GM23248 (cell line): ENCODE results near the gene MCF2L. TPM values are rescaled to one million over a fixed set of nuclear protein-coding genes. Genes with fewer than 3 reads are reported as not detected.

Experiments
- DNase-seq: peaks from one replicate; pipeline ENCODE4 v3.0.0-alpha.2; 2015
- H2AFZ ChIP-seq: fragments of 200-600 bp; sonication (generic); 2 replicates; pipeline ENCODE4 v1.6.1; 2016; ENCODE audit warnings: antibody characterized with exemption
- H3F3A ChIP-seq: fragments of 200-600 bp; sonication (generic); 2 replicates; pipeline ENCODE4 v1.6.1; 2016; ENCODE audit warnings: mild to moderate bottlenecking, antibody characterized with exemption, mixed run types; ENCODE audit not compliant: insufficient read depth
- H3K27ac ChIP-seq: fragments of 200-600 bp; sonication (generic); 2 replicates; pipeline ENCODE4 v1.5.1; 2016; ENCODE audit warnings: mild to moderate bottlenecking
- H3K27me3 ChIP-seq: fragments of 200-600 bp; sonication (generic); replicated peaks from 2 replicates; pipeline ENCODE4 v1.6.1; 2016; ENCODE audit warnings: mild to moderate bottlenecking; ENCODE audit not compliant: insufficient read depth
- H3K36me3 ChIP-seq: fragments of 200-600 bp; sonication (generic); 2 replicates; pipeline ENCODE4 v1.6.1; 2016; ENCODE audit warnings: low read depth, mild to moderate bottlenecking
- H3K4me1 ChIP-seq: fragments of 200-600 bp; sonication (generic); 2 replicates; pipeline ENCODE4 v1.6.1; 2016; ENCODE audit warnings: mild to moderate bottlenecking; ENCODE audit not compliant: insufficient read depth
- H3K4me2 ChIP-seq: fragments of 200-600 bp; sonication (generic); one replicate; pipeline ENCODE4 v1.6.1; 2016; ENCODE audit warnings: mild to moderate bottlenecking; ENCODE audit not compliant: unreplicated experiment
- H3K4me3 ChIP-seq: fragments of 200-600 bp; sonication (generic); 2 replicates; pipeline ENCODE4 v1.5.1; 2016; ENCODE audit warnings: mild to moderate bottlenecking
- H3K79me2 ChIP-seq: fragments of 200-600 bp; sonication (generic); 2 replicates; pipeline ENCODE4 v1.6.1; 2016; ENCODE audit warnings: mild to moderate bottlenecking; ENCODE audit not compliant: insufficient read depth
- H3K9ac ChIP-seq: fragments of 200-600 bp; sonication (generic); 2 replicates; pipeline ENCODE4 v1.6.1; 2016; ENCODE audit warnings: mild to moderate bottlenecking
- H3K9me2 ChIP-seq: fragments of 200-600 bp; sonication (generic); 2 replicates; pipeline ENCODE4 v1.6.1; 2016; ENCODE audit warnings: mixed run types, mild to moderate bottlenecking, moderate library complexity; ENCODE audit not compliant: insufficient read depth
- H3K9me3 ChIP-seq: fragments of 200-600 bp; sonication (generic); one replicate; pipeline ENCODE4 v1.6.1; 2017; ENCODE audit warnings: low read depth
- H4K20me1 ChIP-seq: fragments of 200-600 bp; sonication (generic); 2 replicates; pipeline ENCODE4 v1.6.0; 2016; ENCODE audit not compliant: insufficient read depth
- EZH2 ChIP-seq: fragments of 200-600 bp; sonication (generic); IDR thresholded peaks from 2 replicates; pipeline ENCODE4 v1.6.1; 2018; ENCODE audit warnings: antibody characterized with exemption, mild to moderate bottlenecking; ENCODE audit not compliant: insufficient read depth, poor library complexity, severe bottlenecking
- EZH2phosphoT487 ChIP-seq: fragments of 200-600 bp; sonication (generic); IDR thresholded peaks from 2 replicates; pipeline ENCODE4 v1.6.1; 2018; ENCODE audit warnings: antibody characterized with exemption, moderate library complexity, mild to moderate bottlenecking, low read depth; ENCODE audit not compliant: insufficient read depth
- WGBS, 2 experiments: methylation state at CpG; one replicate each; pipeline ENCODE4 v1.1.6; 2015 to 2017; ENCODE audit warnings: low lambda C conversion rate in 2 of 2, low coverage in 1 of 2; ENCODE audit errors: missing lambda C conversion rate in 2 of 2; 5-methylcytosine and 5-hydroxymethylcytosine counted together
- in situ Hi-C: fragments of 300-500 bp; cut with MboI; formaldehyde crosslinking; loops from 2 replicates; pipeline ENCODE4 v1.15.0; 2020
- polyA plus RNA-seq: library from polyadenylated mRNA; unstranded; fragments of >200 nt; fragmentation: Nextera tagmentation; extraction: Ambion mirVana; gene quantifications from 2 replicates; pipeline ENCODE4 v1.2.1, GENCODE V29; 2016
- total RNA-seq: library from RNA; depleted of rRNA; stranded (reverse); fragments of >200 nt; shearing (Covaris generic); gene quantifications from 2 replicates; pipeline ENCODE4 v1.2.3, GENCODE V29; 2014

The MCF2L gene
- total and polyA plus RNA-seq, 2 experiments from 2014 or later: not detected

DNA sequence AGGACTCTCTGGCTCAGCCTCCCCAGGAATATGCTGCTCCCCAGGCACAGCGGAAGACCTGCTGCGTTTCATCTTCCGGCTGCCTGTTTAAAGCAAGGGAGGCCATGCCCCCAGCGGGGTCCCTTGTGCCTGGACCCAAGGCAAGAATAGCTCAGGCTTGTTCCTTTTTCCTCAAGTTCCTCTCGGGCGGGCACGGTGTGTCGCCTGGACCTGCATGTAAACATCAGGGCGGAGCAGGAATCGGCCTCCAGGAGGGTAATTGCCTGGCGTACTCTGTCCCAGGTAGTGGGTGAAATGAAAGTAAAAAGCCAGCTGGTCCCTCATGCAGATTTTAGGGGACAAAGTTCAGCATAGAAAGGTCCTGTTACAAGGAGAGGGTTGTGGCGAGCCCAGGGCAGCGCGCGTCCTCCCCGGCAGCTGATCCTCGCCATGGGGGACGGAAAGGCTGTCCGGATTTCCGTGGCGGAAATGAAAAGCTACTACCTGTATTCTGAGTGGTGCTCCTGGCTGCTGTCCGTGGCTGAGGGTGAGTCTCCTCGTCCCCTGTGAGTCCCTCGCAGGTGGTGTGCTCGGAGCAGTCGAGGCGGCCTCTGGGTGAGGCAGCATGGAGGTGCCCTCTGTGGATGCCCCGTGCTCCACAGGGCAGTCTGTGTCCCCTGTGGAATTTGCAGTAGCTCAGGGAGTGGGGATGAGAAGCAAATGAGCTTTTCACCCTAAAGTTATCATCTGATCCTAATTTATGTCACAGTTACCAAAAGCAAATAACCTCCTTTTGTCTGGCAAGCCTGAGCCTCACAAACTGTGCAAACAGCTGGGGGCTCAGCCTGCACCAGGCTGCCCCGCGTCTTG lies 16.2 kb downstream of the MCF2L start:
- WGBS, 2 experiments: 73 to 74% methylated on average over 30 of the region's 30 CpGs
- no peak overlapping the region for H3K27ac ChIP-seq
- no peaks in the 10 kb centered on the region for H3K9me2 ChIP-seq
- TF ChIP-seq EZH2 (no peak), EZH2phosphoT487 (no peak)
- H4K20me1 ChIP-seq: no peaks in the 10 kb centered on the region
- DNase-seq: no peak
- no peaks in the 10 kb centered on the region for H3K36me3 ChIP-seq
- no peaks in the 10 kb centered on the region for H3K9me3 ChIP-seq
- no peak overlapping the region for H3K9ac ChIP-seq
- no peak overlapping the region for H2AFZ ChIP-seq
- H3F3A ChIP-seq: no peaks in the 10 kb centered on the region
- in situ Hi-C loops: no loop called here
- H3K4me3 ChIP-seq: no peak overlapping the region
- no peak overlapping the region for H3K4me2 ChIP-seq
- H3K79me2 ChIP-seq: no peaks in the 10 kb centered on the region
- peaks cover 34% of the 10 kb centered on the region for H3K27me3 ChIP-seq
- H3K4me1 ChIP-seq: no peaks in the 10 kb centered on the region

DNA sequence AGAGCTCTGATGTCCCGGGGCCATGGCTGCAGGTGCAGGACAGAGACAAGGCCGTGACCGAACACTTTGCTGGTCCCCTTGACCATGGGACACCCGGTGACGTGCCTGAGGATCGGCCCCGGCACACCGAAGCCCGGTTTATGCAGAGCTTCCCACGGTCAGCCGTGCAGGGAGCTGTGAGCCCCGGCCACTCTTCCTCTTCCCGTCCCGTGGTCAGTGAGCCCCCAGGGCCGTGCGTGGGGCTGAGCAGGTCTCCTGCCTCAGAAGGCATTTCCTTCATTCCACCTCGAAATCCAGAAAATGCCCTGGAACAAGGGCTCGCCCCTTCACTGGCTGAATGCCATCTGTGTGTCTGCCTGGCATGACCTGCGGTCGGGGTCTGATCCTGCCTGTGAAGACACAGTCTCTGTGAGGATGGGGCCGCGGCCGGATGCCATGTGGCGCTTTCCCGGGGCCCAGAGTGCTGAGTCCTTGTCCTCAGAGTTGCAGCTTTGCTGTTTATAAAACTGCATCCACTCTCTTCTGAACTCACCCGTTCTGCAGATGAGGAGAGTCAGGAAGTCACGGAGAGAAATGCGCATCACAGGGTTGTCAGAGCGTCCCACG lies 16.9 kb downstream of the MCF2L start:
- Histone ChIP-seq H3K9ac (no peak overlapping the region), H3K36me3 (no peaks in the 10 kb centered on the region), H3K4me1 (no peaks in the 10 kb centered on the region), H3K79me2 (no peaks in the 10 kb centered on the region), H3K4me3 (no peak overlapping the region), H2AFZ (no peak overlapping the region), H3F3A (no peaks in the 10 kb centered on the region), H3K27me3 (peaks cover 35% of the 10 kb centered on the region), H3K9me3 (no peaks in the 10 kb centered on the region), H3K4me2 (no peak overlapping the region), H4K20me1 (no peaks in the 10 kb centered on the region), H3K27ac (no peak overlapping the region), H3K9me2 (no peaks in the 10 kb centered on the region)
- in situ Hi-C loops: no loop called here
- 66 to 68% methylated on average over 28 to 30 of the region's 30 CpGs for WGBS, 2 experiments
- no peak for TF ChIP-seq EZH2
- no peak for TF ChIP-seq EZH2phosphoT487
- DNase-seq: no peak

DNA sequence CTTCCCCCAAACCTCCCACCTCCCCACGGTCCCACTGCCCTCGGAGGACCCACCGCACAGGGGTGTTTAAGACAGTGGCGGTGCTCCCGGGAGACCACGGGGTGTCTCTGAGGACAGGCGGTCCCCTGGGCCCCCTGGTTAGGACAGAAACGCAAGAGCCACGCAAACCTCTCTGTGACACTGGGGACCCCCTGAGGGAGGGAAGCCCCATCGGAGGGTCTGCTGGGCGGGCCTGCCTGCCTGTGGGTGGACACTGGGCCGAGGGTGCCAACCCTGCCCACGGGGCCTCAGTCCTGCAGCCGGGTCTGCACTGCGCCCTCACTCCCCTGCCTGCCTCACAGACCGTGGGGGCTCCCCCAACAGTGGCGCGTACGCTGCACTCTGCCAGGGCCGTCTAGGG lies 17.5 kb downstream of the MCF2L start:
- no peak for TF ChIP-seq EZH2phosphoT487
- no peak for TF ChIP-seq EZH2
- H3K79me2 ChIP-seq: no peaks in the 10 kb centered on the region
- H3K27me3 ChIP-seq: peaks cover 35% of the 10 kb centered on the region
- no peak overlapping the region for H3K4me2 ChIP-seq
- no peaks in the 10 kb centered on the region for H3F3A ChIP-seq
- no peaks in the 10 kb centered on the region for H4K20me1 ChIP-seq
- H3K36me3 ChIP-seq: no peaks in the 10 kb centered on the region
- no peak overlapping the region for H2AFZ ChIP-seq
- no peak for DNase-seq
- in situ Hi-C loops: no loop called here
- no peaks in the 10 kb centered on the region for H3K9me2 ChIP-seq
- H3K9me3 ChIP-seq: no peaks in the 10 kb centered on the region
- H3K4me1 ChIP-seq: no peaks in the 10 kb centered on the region
- no peak overlapping the region for H3K4me3 ChIP-seq
- H3K9ac ChIP-seq: no peak overlapping the region
- no peak overlapping the region for H3K27ac ChIP-seq
- WGBS, 2 experiments: 69 to 73% methylated on average over 15 to 20 of the region's 20 CpGs

DNA sequence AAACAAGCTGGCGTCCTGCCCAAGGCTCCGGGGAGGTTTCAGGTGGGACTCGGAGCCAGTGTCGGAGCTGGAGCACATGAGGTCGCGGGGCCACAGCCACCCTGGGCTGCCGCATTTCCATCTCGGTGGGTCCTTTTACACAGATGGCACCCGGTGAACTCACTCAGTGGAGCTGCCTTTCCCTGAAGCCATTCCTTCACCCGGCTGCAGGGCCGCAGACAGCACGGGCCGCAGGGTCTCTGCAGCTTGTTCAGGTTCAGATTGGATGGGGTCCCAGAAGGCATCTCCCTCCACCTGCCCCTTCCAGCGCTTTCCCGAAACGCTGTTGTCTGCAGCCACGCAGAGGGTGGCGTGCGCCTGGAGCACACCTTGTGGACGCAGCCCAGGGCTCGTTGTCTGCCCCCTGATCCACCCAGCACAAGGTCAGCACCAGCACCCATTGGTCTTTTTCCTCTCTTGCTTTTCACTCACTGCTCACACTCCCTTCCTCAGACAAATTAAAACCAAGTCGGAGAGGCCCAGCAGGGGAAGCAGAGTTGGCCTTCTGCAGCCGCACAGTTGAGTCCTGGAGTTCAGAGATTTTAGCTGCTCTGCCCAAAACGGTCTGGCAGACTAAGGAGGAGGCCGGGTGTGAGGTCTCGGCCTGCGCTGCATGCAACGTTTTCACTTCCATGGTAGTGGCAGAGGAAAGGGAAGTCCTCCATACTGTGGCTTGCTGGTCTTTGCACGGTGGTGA lies 18.1 kb downstream of the MCF2L start:
- Histone ChIP-seq H3K9me2 (no peaks in the 10 kb centered on the region), H2AFZ (no peak overlapping the region), H3K9ac (no peak overlapping the region), H3K36me3 (no peaks in the 10 kb centered on the region), H3F3A (no peaks in the 10 kb centered on the region), H3K27me3 (peaks cover 35% of the 10 kb centered on the region), H3K4me2 (no peak overlapping the region), H3K27ac (no peak overlapping the region), H3K9me3 (no peaks in the 10 kb centered on the region), H3K4me3 (no peak overlapping the region), H4K20me1 (no peaks in the 10 kb centered on the region), H3K79me2 (no peaks in the 10 kb centered on the region), H3K4me1 (no peaks in the 10 kb centered on the region)
- no peak for DNase-seq
- in situ Hi-C loops: no loop called here
- TF ChIP-seq EZH2 (no peak), EZH2phosphoT487 (no peak)
- 48 to 49% methylated on average over 28 to 29 of the region's 29 CpGs for WGBS, 2 experiments
